ENCODE results near the gene OGFOD3.
"Not testable (repeated sequence)": the region's sequence is repeated elsewhere in the genome, so short reads cannot be mapped to it uniquely, and the experiment has no call there.

OGFOD3 gene

GRCh38 chr17:82386255-82386831 is 32.0 kb downstream of the OGFOD3 start:
- no peak for DNase-seq

- DNase-seq = no peak
Observed at GRCh38 chr17:82385559-82386254, 32.7 kb downstream of the OGFOD3 start.

- no peak for DNase-seq
Observed at GRCh38 chr17:82384730-82385481, 33.5 kb downstream of the OGFOD3 start.

- no peak for DNase-seq
Observed at GRCh38 chr17:82384051-82384729, 34.2 kb downstream of the OGFOD3 start.

GRCh38 chr17:82383411-82383810 is 35.0 kb downstream of the OGFOD3 start:
- DNase-seq = no peak

GRCh38 chr17:82382933-82383255 is 35.5 kb downstream of the OGFOD3 start:
- no peak for DNase-seq

- DNase-seq = not testable (repeated sequence)
Observed at GRCh38 chr17:82382220-82382932, 36.0 kb downstream of the OGFOD3 start.

GRCh38 chr17:82381703-82382009 is 36.7 kb downstream of the OGFOD3 start:
- not testable (repeated sequence) for DNase-seq

- no peak for DNase-seq
Observed at GRCh38 chr17:82380860-82381702, 37.3 kb downstream of the OGFOD3 start.

GRCh38 chr17:82378741-82379021 is 39.7 kb downstream of the OGFOD3 start:
- no peak for DNase-seq

- no peak for DNase-seq
Observed at GRCh38 chr17:82377924-82378740, 40.3 kb downstream of the OGFOD3 start.

GRCh38 chr17:82377294-82377693 is 41.1 kb downstream of the OGFOD3 start:
- DNase-seq = not testable (repeated sequence)

- DNase-seq = no peak
Observed at GRCh38 chr17:82376042-82376730, 42.2 kb downstream of the OGFOD3 start.

- no peak for DNase-seq
Observed at GRCh38 chr17:82375359-82376041, 42.9 kb downstream of the OGFOD3 start.

GRCh38 chr17:82374626-82375331 is 43.6 kb downstream of the OGFOD3 start:
- DNase-seq = no peak

GRCh38 chr17:82373731-82374625 is 44.4 kb downstream of the OGFOD3 start:
- DNase-seq = no peak

GRCh38 chr17:82373072-82373452 is 45.3 kb downstream of the OGFOD3 start:
- not testable (repeated sequence) for DNase-seq

GRCh38 chr17:82372249-82373071 is 45.9 kb downstream of the OGFOD3 start:
- no peak for DNase-seq
